ENCODE results near the gene C3orf38. TPM values are rescaled to one million over a fixed set of nuclear protein-coding genes. Genes with fewer than 3 reads are reported as not detected.

C3orf38 gene
- total and polyA plus RNA-seq, 2 experiments from 2014 or later = 22.2 to 30.5 TPM

- no peak for TF ChIP-seq CTCF (conservative IDR thresholded peaks at IDR 0.05; ENCODE audit: low read depth in 2 of 2)
- no peak for TF ChIP-seq EZH2phosphoT487 (IDR thresholded peaks at IDR 0.05; ENCODE audit: unreplicated experiment)
- TF ChIP-seq JUNB (IDR thresholded peaks at IDR 0.05; ENCODE audit: unreplicated experiment) = no peak
These were observed 26.2 kb upstream of the C3orf38 start (continued) for GRCh38 chr3:88123526-88123925.

GRCh38 chr3:88131695-88132094 lies 18.1 kb upstream of the C3orf38 start:
- Histone ChIP-seq H3K79me2 (replicated peaks; ENCODE audit: insufficient read depth) (no peaks in the 10 kb centered on the region), H3K9me2 (ENCODE audit: insufficient read depth) (no peaks in the 10 kb centered on the region), H3K27ac (ENCODE audit: low read depth) (no peak overlapping the region), H4K20me1 (replicated peaks; ENCODE audit: insufficient read depth) (no peaks in the 10 kb centered on the region), H2AFZ (no peak overlapping the region), H3K4me3 (no peak overlapping the region), H3F3A (replicated peaks; ENCODE audit: low read depth) (no peaks in the 10 kb centered on the region), H3K36me3 (ENCODE audit: insufficient read depth) (no peaks in the 10 kb centered on the region), H3K27me3 (ENCODE audit: insufficient read depth) (no peaks in the 10 kb centered on the region), H3K4me1 (ENCODE audit: insufficient read depth) (no peaks in the 10 kb centered on the region), H3K4me2 (no peak overlapping the region)
- no peak overlapping the region for H3K4me3 Mint-ChIP-seq
- no peak for TF ChIP-seq ZNF331 (CRISPR knock-in tag; IDR thresholded peaks at IDR 0.05; ENCODE audit: low read depth)
- no peak for TF ChIP-seq POLR2AphosphoS5 (IDR thresholded peaks at IDR 0.05; ENCODE audit: low read depth)
- no peak for TF ChIP-seq CREB1 (CRISPR knock-in tag; IDR thresholded peaks at IDR 0.05; ENCODE audit: low read depth)
- TF ChIP-seq EZH2 (IDR thresholded peaks at IDR 0.05; ENCODE audit: low read depth, unreplicated experiment) = no peak
- no peak for TF ChIP-seq NANOG (IDR thresholded peaks at IDR 0.05; ENCODE audit: borderline replicate concordance)
- no peak for TF ChIP-seq STAT1 (IDR thresholded peaks at IDR 0.05; ENCODE audit: unreplicated experiment)
- TF ChIP-seq EZH2phosphoT487 (IDR thresholded peaks at IDR 0.05; ENCODE audit: unreplicated experiment) = no peak
- TF ChIP-seq ZNF114 (CRISPR knock-in tag; IDR thresholded peaks at IDR 0.05) = no peak
- no peak for TF ChIP-seq REST (IDR thresholded peaks at IDR 0.05; ENCODE audit: unreplicated experiment)
- no peak for TF ChIP-seq ZNF462 (CRISPR knock-in tag; IDR thresholded peaks at IDR 0.05)
- no peak for ATAC-seq
- H3K27ac Mint-ChIP-seq = no peak overlapping the region
- no peak for DNase-seq (ENCODE audit: low spot score)
- no peaks in the 10 kb centered on the region for H3K27me3 Mint-ChIP-seq (ENCODE audit: insufficient read depth, low read depth, poor library complexity)
- peaks cover 3% of the 10 kb centered on the region; the same call in 1 of the 3 replicates for H3K4me1 Mint-ChIP-seq
- H3K9me3 Mint-ChIP-seq = no peaks in the 10 kb centered on the region
- peaks cover 4% of the 10 kb centered on the region; the same call in 2 of the 3 replicates for H3K36me3 Mint-ChIP-seq (ENCODE audit: low read depth)

All from GM23338 (cell line).